Lower lobe of right lung (tissue), 2 donors: Measurements from ENCODE around the gene CALM1. TPM values are rescaled to one million over a fixed set of nuclear protein-coding genes. Genes with fewer than 3 reads are reported as not detected.
"Not testable (repeated sequence)": the region's sequence is repeated elsewhere in the genome, so short reads cannot be mapped to it uniquely, and the experiment has no call there.

ENCODE experiments used
- ATAC-seq, 2 donors: fragments of 200-7000 bp; cut with Tn5 transposase; one replicate each; pipeline ENCODE4 v1.9.1; 2020 to 2022; ENCODE audit warnings: mild to moderate bottlenecking in 2 of 2, moderate library complexity in 2 of 2
- DNase-seq: peaks from one replicate; pipeline ENCODE4 v3.0.0-alpha.2; 2020
- H3K27ac ChIP-seq: fragments of 200-600 bp; one replicate; pipeline ENCODE4 v1.8.0; 2022
- H3K27me3 ChIP-seq: fragments of 200-600 bp; one replicate; pipeline ENCODE4 v1.8.0; 2022; ENCODE audit warnings: low read depth
- H3K36me3 ChIP-seq: fragments of 200-600 bp; one replicate; pipeline ENCODE4 v1.8.0; 2022; ENCODE audit warnings: mild to moderate bottlenecking
- H3K4me1 ChIP-seq: fragments of 200-600 bp; one replicate; pipeline ENCODE4 v1.8.0; 2022
- H3K4me3 ChIP-seq: fragments of 200-600 bp; one replicate; pipeline ENCODE4 v1.8.0; 2022; ENCODE audit warnings: mild to moderate bottlenecking
- H3K9me3 ChIP-seq: fragments of 200-600 bp; one replicate; pipeline ENCODE4 v1.8.0; 2022
- CTCF ChIP-seq: fragments of 200-600 bp; IDR thresholded peaks from one replicate; pipeline ENCODE4 v1.8.0; 2022; ENCODE audit warnings: antibody characterized with exemption, mild to moderate bottlenecking
- intact Hi-C: fragments of 100-400 bp; cut with DNase I; formaldehyde crosslinking; loops from one replicate; pipeline ENCODE4 v1.11.0; 2022
- total RNA-seq: library from RNA; stranded (reverse); fragmentation: NEBNext Ultra II Directional; extraction: Animal tissue kit (Norgen Biotek cat#: 25700); gene quantifications from one replicate; pipeline ENCODE4 v1.2.1, GENCODE V29; 2021
- donor health status: DM: no; HTN: yes; CAD: no; lungs with severe emphysema.

Gene CALM1
- total RNA-seq, 1 donor from 2014 or later: 518 TPM

GRCh38 chr14:90388982-90389381 lies 7.8 kb upstream of the CALM1 start:
- TF ChIP-seq CTCF: no peak
- H3K36me3 ChIP-seq: no peaks in the 10 kb centered on the region
- H3K27ac ChIP-seq: no peak overlapping the region
- H3K9me3 ChIP-seq: no peaks in the 10 kb centered on the region
- H3K4me1 ChIP-seq: peaks cover 12% of the 10 kb centered on the region
- no peaks in the 10 kb centered on the region for H3K27me3 ChIP-seq
- no peak for DNase-seq
- no peak overlapping the region for H3K4me3 ChIP-seq
- ATAC-seq: no peak
- intact Hi-C loops: no loop called here

- Histone ChIP-seq H3K9me3 (no peaks in the 10 kb centered on the region), H3K36me3 (no peaks in the 10 kb centered on the region), H3K27ac (no peak overlapping the region), H3K27me3 (no peaks in the 10 kb centered on the region), H3K4me3 (no peak overlapping the region), H3K4me1 (peaks cover 13% of the 10 kb centered on the region)
- intact Hi-C loops: no loop called here
- DNase-seq (no peak), ATAC-seq (no peak)
- TF ChIP-seq CTCF: no peak
Observed at GRCh38 chr14:90393966-90394365, 2.9 kb upstream of the CALM1 start.

GRCh38 chr14:90394782-90395181 lies 2.0 kb upstream of the CALM1 start:
- H3K36me3 ChIP-seq, DNase-seq, ATAC-seq, intact Hi-C loops, H3K4me3 ChIP-seq, H3K27ac ChIP-seq, H3K27me3 ChIP-seq, H3K9me3 ChIP-seq: not testable (repeated sequence)
- H3K4me1 ChIP-seq: peaks cover 21% of the 10 kb centered on the region

- Histone ChIP-seq H3K27ac (peak overlapping the region; percentile 97), H3K4me3 (peak overlapping the region; percentile 100), H3K4me1 (peaks cover 50% of the 10 kb centered on the region), H3K27me3 (no peaks in the 10 kb centered on the region), H3K9me3 (no peaks in the 10 kb centered on the region), H3K36me3 (peaks cover 28% of the 10 kb centered on the region)
- no peak for TF ChIP-seq CTCF
- ATAC-seq (peak; percentile 67 to 73), DNase-seq (peak; percentile 78)
- intact Hi-C loops: no loop called here
Observed at GRCh38 chr14:90397425-90398314, 841 bp downstream of the CALM1 start.

- Histone ChIP-seq H3K36me3 (peaks cover 35% of the 10 kb centered on the region), H3K4me3 (peak overlapping the region; percentile 100), H3K4me1 (peaks cover 54% of the 10 kb centered on the region), H3K27ac (peak overlapping the region; percentile 97), H3K27me3 (no peaks in the 10 kb centered on the region), H3K9me3 (no peaks in the 10 kb centered on the region)
- intact Hi-C loops: no loop called here
- no peak for TF ChIP-seq CTCF
- ATAC-seq (peak; percentile 5 to 12), DNase-seq (peak; percentile 66)
Observed at GRCh38 chr14:90398315-90398839, 1.5 kb downstream of the CALM1 start.
